Sigmoid colon (tissue), 4 donors: ENCODE measurements around the gene SLC12A9.

Experiments
- CTCF ChIP-seq, 4 experiments: fragments of 450-650 bp in 3 of 4; fragments of 200-600 bp in 1 of 4; IDR thresholded peaks; one replicate each; pipeline ENCODE4 v1.5.1; 2016 to 2019; ENCODE audit warnings: antibody characterized with exemption in 4 of 4, mild to moderate bottlenecking in 3 of 4, moderate library complexity in 2 of 4
- EP300 ChIP-seq, 4 donors: sonication (generic); formaldehyde crosslinking; IDR thresholded peaks; one replicate each; pipeline ENCODE4 v1.6.1; 2017; ENCODE audit warnings: antibody characterized with exemption in 4 of 4
- POLR2A ChIP-seq, 2 donors: fragments of 450-650 bp; IDR thresholded peaks; one replicate each; pipeline ENCODE4 v1.6.1; 2016; ENCODE audit warnings: antibody characterized with exemption in 2 of 2, mild to moderate bottlenecking in 2 of 2, moderate library complexity in 2 of 2
- POLR2AphosphoS5 ChIP-seq, 4 donors: sonication (generic); formaldehyde crosslinking; IDR thresholded peaks; one replicate each; pipeline ENCODE4 v1.6.1; 2017; ENCODE audit warnings: antibody characterized with exemption in 4 of 4

- TF ChIP-seq CTCF (IDR thresholded peaks at IDR 0.05) (no peak), POLR2A (IDR thresholded peaks at IDR 0.05) (no peak), POLR2AphosphoS5 (IDR thresholded peaks at IDR 0.05) (no peak), EP300 (IDR thresholded peaks at IDR 0.05) (no peak)
Observed at GRCh38 chr7:100836812-100837098, 15.8 kb upstream of the SLC12A9 start.
